Endothelial cell of umbilical vein (primary cell): ENCODE data around the gene TRIM27. TPM values are rescaled to one million over a fixed set of nuclear protein-coding genes. Genes with fewer than 3 reads are reported as not detected.
A peak's percentile ranks its signal among the peaks of the same experiment; 100 is the strongest.

Experiments used
- BruUV-seq: library from RNA; stranded (reverse); fragments of 400-500 nt; replicated peaks from 2 replicates; lab custom pipeline; 2021; lab: Mats Ljungman, UMichigan
- CTCF ChIA-PET: fragments of 300-600, 350-600 bp; sonication (Branson Sonifier 250); formaldehyde crosslinking; loops from one replicate; lab custom pipeline; 2021; ENCODE audit warnings: antibody characterized with exemption, inconsistent platforms; lab: Charles Lee
- POLR2A ChIA-PET: fragments of 300-600, 350-600 bp; sonication (Branson Sonifier 250); formaldehyde crosslinking; loops from one replicate; lab custom pipeline; 2021; ENCODE audit warnings: antibody characterized with exemption, inconsistent platforms; lab: Charles Lee
- DNase-seq: peaks from one replicate; pipeline ENCODE4 v3.0.0-alpha.2; 2011; ENCODE audit warnings: low read depth, low spot score
- FAIRE-seq: peaks from 2 replicates; lab custom pipeline; 2011; peaks lifted over from hg19 to GRCh38; lab: Jason Lieb, UNC
- H2AFZ ChIP-seq: 2 replicates; pipeline ENCODE4 v1.6.0; 2012; ENCODE audit warnings: low read depth, low read length, control low read depth, inconsistent platforms
- H3K27ac ChIP-seq: 2 replicates; pipeline ENCODE4 v1.5.1; 2011; ENCODE audit warnings: low read depth, mild to moderate bottlenecking, control low read depth, low read length, moderate library complexity; ENCODE audit not compliant: insufficient read depth
- H3K27me3 ChIP-seq, 2 experiments: 2 replicates each; pipeline versions ENCODE4 v1.6.0 to v1.6.1; 2011; ENCODE audit warnings: low read length in 2 of 2, mixed read lengths in 1 of 2; ENCODE audit not compliant: control insufficient read depth in 2 of 2, insufficient read depth in 2 of 2
- H3K36me3 ChIP-seq, 2 experiments: 2 replicates in 1 of 2; 3 replicates in 1 of 2; pipeline ENCODE4 v1.5.1; 2011; ENCODE audit warnings: low read length in 2 of 2, mild to moderate bottlenecking in 1 of 2, moderate library complexity in 1 of 2; ENCODE audit not compliant: control insufficient read depth in 2 of 2, insufficient read depth in 2 of 2; ENCODE audit errors: extremely low read depth in 1 of 2
- H3K4me1 ChIP-seq: 3 replicates; pipeline ENCODE4 v1.5.1; 2011; ENCODE audit warnings: mild to moderate bottlenecking, low read length; ENCODE audit not compliant: control insufficient read depth, insufficient read depth; ENCODE audit errors: extremely low read depth
- H3K4me2 ChIP-seq: 2 replicates; pipeline ENCODE4 v1.6.1; 2011; ENCODE audit warnings: low read length, control low read depth, mixed read lengths; ENCODE audit not compliant: insufficient read depth
- H3K4me3 ChIP-seq, 3 experiments: fragments of 200-600 bp in 1 of 3; sonication (generic), shearing (Covaris generic) in 1 of 3; replicated peaks in 1 of 3; 2 replicates each; pipeline ENCODE4 v1.5.1; 2011 to 2016; ENCODE audit warnings: control low read depth in 3 of 3, low read length in 3 of 3, mild to moderate bottlenecking in 2 of 3, inconsistent platforms in 1 of 3, low read depth in 1 of 3, moderate library complexity in 1 of 3; ENCODE audit not compliant: insufficient read depth in 1 of 3
- H3K79me2 ChIP-seq: 2 replicates; pipeline ENCODE4 v1.6.0; 2012; ENCODE audit warnings: low read length, inconsistent platforms; ENCODE audit not compliant: control insufficient read depth, insufficient read depth
- H3K9ac ChIP-seq: replicated peaks from 2 replicates; pipeline ENCODE3; 2011; ENCODE audit warnings: low read length, control low read depth; ENCODE audit not compliant: insufficient read depth; ENCODE audit errors: extremely low read depth
- H3K9me1 ChIP-seq: replicated peaks from 3 replicates; pipeline ENCODE4 v1.6.0; 2011; ENCODE audit warnings: mild to moderate bottlenecking, low read length; ENCODE audit not compliant: control insufficient read depth, insufficient read depth; ENCODE audit errors: extremely low read depth
- H3K9me3 ChIP-seq: replicated peaks from 2 replicates; pipeline ENCODE4 v1.5.1; 2012; ENCODE audit warnings: low read length, inconsistent platforms; ENCODE audit not compliant: control insufficient read depth, insufficient read depth
- H4K20me1 ChIP-seq: replicated peaks from 2 replicates; pipeline ENCODE3; 2011; ENCODE audit warnings: mild to moderate bottlenecking, low read length; ENCODE audit not compliant: control insufficient read depth, insufficient read depth; ENCODE audit errors: extremely low read depth
- CTCF ChIP-seq, 2 donors: IDR thresholded peaks; 1 replicate in 1 of 2; 2 replicates in 1 of 2; pipeline ENCODE4 v1.5.1; 2011; ENCODE audit warnings: low read length in 2 of 2, mild to moderate bottlenecking in 2 of 2, moderate library complexity in 2 of 2, control low read depth in 1 of 2, inconsistent platforms in 1 of 2, low read depth in 1 of 2; ENCODE audit not compliant: insufficient read depth in 1 of 2; ENCODE audit errors: extremely low read depth in 1 of 2
- EZH2 ChIP-seq: IDR thresholded peaks from 2 replicates; pipeline ENCODE4 v1.6.1; 2012; ENCODE audit warnings: borderline replicate concordance, low read depth, mild to moderate bottlenecking, moderate library complexity, low read length, inconsistent platforms; ENCODE audit not compliant: severe bottlenecking
- FOS ChIP-seq: IDR thresholded peaks from 2 replicates; pipeline ENCODE4 v1.6.1; 2011; ENCODE audit warnings: mild to moderate bottlenecking, low read length, moderate library complexity, borderline replicate concordance; ENCODE audit not compliant: insufficient read depth
- GATA2 ChIP-seq: IDR thresholded peaks from 2 replicates; pipeline ENCODE4 v1.7.0; 2011; ENCODE audit warnings: low read depth, mild to moderate bottlenecking, moderate library complexity, mixed read lengths, low read length; ENCODE audit not compliant: insufficient read length, insufficient read depth
- JUN ChIP-seq: IDR thresholded peaks from 2 replicates; pipeline ENCODE4 v1.6.1; 2011; ENCODE audit warnings: borderline replicate concordance, low read depth; ENCODE audit not compliant: insufficient read length, insufficient read depth
- MAX ChIP-seq: IDR thresholded peaks from 2 replicates; pipeline ENCODE4 v1.6.1; 2011; ENCODE audit not compliant: insufficient read depth, insufficient read length
- MYC ChIP-seq: IDR thresholded peaks from one replicate; pipeline ENCODE4 v1.6.1; 2011; ENCODE audit warnings: mild to moderate bottlenecking, low read depth, low read length
- POLR2A ChIP-seq: IDR thresholded peaks from 2 replicates; pipeline ENCODE4 v1.6.1; 2012; ENCODE audit warnings: low read depth, mild to moderate bottlenecking, control low read depth, low read length
- POLR2AphosphoS5 ChIP-seq: IDR thresholded peaks from 2 replicates; pipeline ENCODE4 v1.6.1; 2012; ENCODE audit warnings: low read depth, mild to moderate bottlenecking, control low read depth, low read length, moderate library complexity; ENCODE audit not compliant: insufficient read depth
- dilution Hi-C: fragments of 300-500 bp; cut with MboI; formaldehyde crosslinking; loops from one replicate; pipeline ENCODE4 v1.15.0; 2019; ENCODE audit warnings: low sequenced_read_pairs; ENCODE audit not compliant: extremely low pct_ligation_motif_present
- intact Hi-C: fragments of 100-400 bp; cut with micrococcal nuclease; formaldehyde crosslinking; loops from one replicate; pipeline ENCODE4 v1.10.0; 2022
- polyA plus RNA-seq, 4 experiments: library from polyadenylated mRNA; depleted of rRNA in 3 of 4; stranded (reverse) in 3 of 4; unstranded in 1 of 4; fragments of >200 nt; gene quantifications; 2 replicates each; pipeline versions ENCODE4 v1.2.1 to v1.2.3, GENCODE V29; 2011 to 2012; ENCODE audit warnings: missing spikeins in 1 of 4
- total RNA-seq: library from RNA; stranded (reverse); gene quantifications from 2 replicates; pipeline ENCODE4 v1.2.3, GENCODE V29; 2021

Gene TRIM27
- total and polyA plus RNA-seq, 2 donors (not counting 3 experiments of a cell fraction or from before 2014, with no cell fraction given): 67.1 to 69.2 TPM

GRCh38 chr6:28943223-28943556 lies 19.4 kb upstream of the TRIM27 start:
- Histone ChIP-seq H3K9me3 (no peaks in the 10 kb centered on the region), H3K27ac (no peak overlapping the region), H3K9me1 (no peaks in the 10 kb centered on the region), H3K4me1 (peaks cover 18% of the 10 kb centered on the region), H2AFZ (no peak overlapping the region), H3K4me3 (no peak overlapping the region), H3K27me3 (no peaks in the 10 kb centered on the region), H4K20me1 (no peaks in the 10 kb centered on the region), H3K79me2 (no peaks in the 10 kb centered on the region), H3K9ac (no peak overlapping the region), H3K36me3 (no peaks in the 10 kb centered on the region), H3K4me2 (peak overlapping the region; percentile 5)
- ChIA-PET POLR2A (no interaction called here), CTCF (no interaction called here)
- TF ChIP-seq MYC: no peak
- no peak for TF ChIP-seq POLR2AphosphoS5
- TF ChIP-seq EZH2: no peak
- no peak for TF ChIP-seq MAX
- TF ChIP-seq JUN: no peak
- no TSS peak for BruUV-seq
- dilution Hi-C loops (no loop called here), intact Hi-C loops (loop anchor here (5.0 kb wide), 3 partner anchors 271 to 401 kb away; no protein-coding TSS in a partner anchor)
- FAIRE-seq (no peak), DNase-seq (peak; percentile 23)

DNA sequence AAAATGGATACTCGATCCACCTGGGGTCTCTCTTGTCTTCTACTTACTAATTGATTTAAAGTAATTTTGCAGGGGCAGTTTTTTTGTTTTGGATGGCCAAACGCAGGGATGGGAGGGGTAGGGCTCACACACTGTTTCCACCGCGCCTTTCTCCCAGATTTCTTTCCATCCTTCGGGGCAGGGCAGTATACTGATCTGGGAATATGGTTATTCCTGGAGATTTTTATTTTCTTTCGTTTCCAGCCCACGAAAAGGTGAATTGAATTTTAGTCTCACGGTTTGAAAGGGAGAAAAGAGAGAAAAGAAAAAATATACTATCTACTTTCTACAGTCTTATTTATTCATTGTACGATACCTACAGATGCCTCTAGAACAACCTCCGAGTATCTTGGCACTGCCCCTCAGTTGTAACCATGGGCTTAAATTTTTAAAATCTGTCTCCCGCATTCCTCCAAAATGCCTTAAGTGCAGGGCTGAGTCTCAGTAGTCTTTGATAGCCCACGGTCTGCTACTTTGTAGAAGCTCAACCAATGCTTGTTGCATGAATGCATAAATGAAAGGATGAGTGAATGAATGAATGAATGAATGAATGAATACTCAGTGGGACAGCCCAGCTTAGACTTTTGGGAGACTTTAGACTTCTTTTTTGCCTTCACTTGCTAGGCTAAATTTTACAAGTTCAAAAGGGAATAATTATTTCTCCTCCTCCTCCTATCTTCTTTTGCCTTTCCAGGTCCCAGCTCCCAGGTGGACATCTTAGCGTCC lies 18.1 kb upstream of the TRIM27 start:
- no peaks in the 10 kb centered on the region for H4K20me1 ChIP-seq
- no peak for FAIRE-seq
- no peaks in the 10 kb centered on the region for H3K9me3 ChIP-seq
- dilution Hi-C loops: no loop called here
- ChIA-PET POLR2A (interaction anchor here (1.8 kb wide), 1 partner anchor 18 kb away, joined by 9 read pairs; the partner anchor contains the start of gene TRIM27), CTCF (interaction anchor here (1.8 kb wide), 1 partner anchor 39 kb away, joined by 10 read pairs; no protein-coding TSS in a partner anchor)
- DNase-seq: no peak
- H3K4me3 ChIP-seq: peak overlapping the region; percentile 39 to 89 (median 46)
- TF ChIP-seq POLR2AphosphoS5: no peak
- no peak for TF ChIP-seq GATA2
- no peak for TF ChIP-seq FOS
- TF ChIP-seq POLR2A: no peak
- no peak for TF ChIP-seq MYC
- no peak for TF ChIP-seq JUN
- no peak for TF ChIP-seq EZH2
- no peak for TF ChIP-seq CTCF (IDR thresholded peaks at IDR 0.05; ENCODE audit: extremely low read depth in 1 of 2, insufficient read depth in 1 of 2, low read depth in 1 of 2, low read length in 2 of 2)
- no peak for TF ChIP-seq MAX
- no peaks in the 10 kb centered on the region for H3K9me1 ChIP-seq
- no peaks in the 10 kb centered on the region for H3K36me3 ChIP-seq
- no peak overlapping the region for H2AFZ ChIP-seq
- BruUV-seq: no TSS peak
- no peaks in the 10 kb centered on the region for H3K79me2 ChIP-seq
- H3K27ac ChIP-seq: no peak overlapping the region
- peaks cover 11% of the 10 kb centered on the region for H3K4me1 ChIP-seq
- intact Hi-C loops: loop anchor here (1.0 to 5.0 kb wide), 11 partner anchors 11 to 400 kb away; no protein-coding TSS in a partner anchor
- H3K9ac ChIP-seq: peak overlapping the region; percentile 58
- H3K4me2 ChIP-seq: peak overlapping the region; percentile 97
- H3K27me3 ChIP-seq: no peaks in the 10 kb centered on the region
